ENCODE results near the gene GATD1.

DNA sequence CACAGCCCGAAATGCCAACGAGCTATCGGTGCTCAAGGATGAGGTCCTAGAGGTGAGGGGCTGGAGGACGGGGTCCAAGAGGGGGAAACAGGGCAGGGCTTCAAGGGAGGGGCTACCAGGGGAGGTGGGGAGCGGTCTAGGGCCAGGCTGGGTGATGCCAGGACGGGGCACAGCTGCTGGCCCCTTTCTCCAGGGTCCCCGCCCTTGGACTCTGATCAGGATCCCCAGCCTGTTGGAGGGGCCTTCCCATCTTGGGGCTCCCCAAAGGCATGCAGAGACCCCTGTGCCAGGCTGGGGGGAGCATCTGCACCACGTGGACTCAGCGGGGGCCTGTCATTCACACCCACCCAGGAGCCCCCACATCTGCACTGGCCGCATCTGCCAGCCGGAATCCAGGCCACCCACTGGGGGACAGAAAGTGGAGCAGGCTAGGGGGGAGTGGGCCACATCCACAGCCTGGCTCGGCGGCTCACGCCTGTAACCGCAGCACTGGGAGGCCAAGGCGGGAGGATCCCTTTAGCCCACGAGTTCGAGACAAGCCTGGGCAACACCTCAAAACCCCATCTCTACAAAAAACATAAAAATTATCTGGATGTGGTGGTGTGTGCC lies 52.4 kb downstream of the GATD1 start:
- TF ChIP-seq CTCF (IDR thresholded peaks at IDR 0.05; ENCODE audit: low read depth, low read length) = no peak
- TF ChIP-seq EZH2phosphoT487 (IDR thresholded peaks at IDR 0.05; ENCODE audit: low read depth) = no peak
